D341Med (cell line): Measurements from ENCODE around the gene F7.
"Not testable (repeated sequence)": the region's sequence is repeated elsewhere in the genome, so short reads cannot be mapped to it uniquely, and the experiment has no call there.

Experiments used
- DNase-seq: peaks from one replicate; pipeline ENCODE4 v3.0.0; 2012; ENCODE audit warnings: low spot score

Gene F7

DNA sequence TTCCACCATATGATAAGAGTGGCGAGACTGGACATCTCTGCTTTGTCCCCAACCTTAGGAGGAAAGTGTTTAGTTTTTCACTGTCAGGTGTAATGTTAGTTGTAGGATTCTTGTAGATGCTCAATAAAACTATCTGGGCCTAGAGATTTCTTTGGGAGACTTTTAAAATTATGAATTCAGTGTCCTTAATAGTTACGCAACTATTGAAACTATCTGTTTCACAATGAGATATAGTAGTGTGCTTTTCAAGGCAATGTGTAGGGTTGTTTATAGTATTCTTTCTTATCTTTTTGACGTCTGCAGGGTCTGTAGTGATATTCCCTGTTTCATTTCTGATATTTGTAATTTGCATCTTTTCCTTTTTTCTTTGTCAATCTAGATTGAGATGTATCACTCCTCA is 33.2 kb upstream of the F7 start:
- no peak for DNase-seq

DNA sequence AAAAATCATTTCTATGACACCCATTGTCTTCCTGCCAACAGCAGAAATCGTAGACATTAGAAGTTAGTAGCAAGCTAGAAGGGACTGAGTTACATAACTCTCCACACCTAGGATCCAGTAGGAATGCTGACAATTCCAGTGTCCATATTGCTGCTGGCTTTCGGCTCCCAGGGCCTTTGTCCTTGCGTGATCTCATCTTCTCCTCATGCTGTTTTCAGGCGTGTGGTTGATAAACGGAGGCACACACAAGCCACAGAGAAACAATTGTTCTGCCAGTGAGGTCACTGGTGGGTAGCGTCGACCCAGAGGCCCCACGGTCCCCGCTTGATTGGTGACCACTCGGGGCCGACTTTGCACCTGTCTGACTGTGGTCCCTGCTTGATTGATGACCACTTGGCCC is 31.6 kb upstream of the F7 start:
- DNase-seq, result no peak

DNA sequence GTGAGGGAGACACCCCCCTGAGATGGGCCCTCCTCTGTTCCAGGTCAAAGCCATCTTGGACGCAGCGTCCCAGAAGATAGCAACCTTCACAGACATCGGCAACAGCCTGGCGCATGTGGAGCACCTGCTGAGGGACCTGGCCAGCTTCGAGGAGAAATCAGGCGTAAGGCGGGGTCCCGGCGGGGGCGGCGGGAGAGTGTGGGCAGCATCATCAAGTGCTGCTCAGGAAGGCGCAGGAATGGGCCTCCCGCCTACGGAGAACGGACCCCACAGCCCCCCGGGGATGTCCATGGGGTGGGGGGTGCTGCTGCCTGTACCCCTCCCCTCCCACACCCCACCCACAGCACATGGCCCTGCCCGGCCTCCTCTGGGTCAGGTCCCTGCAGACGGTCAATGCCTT is 31.2 kb upstream of the F7 start:
- no peak for DNase-seq

- no peak for DNase-seq
These were observed 30.7 kb upstream of the F7 start for GRCh38 chr13:113074876-113075275.

DNA sequence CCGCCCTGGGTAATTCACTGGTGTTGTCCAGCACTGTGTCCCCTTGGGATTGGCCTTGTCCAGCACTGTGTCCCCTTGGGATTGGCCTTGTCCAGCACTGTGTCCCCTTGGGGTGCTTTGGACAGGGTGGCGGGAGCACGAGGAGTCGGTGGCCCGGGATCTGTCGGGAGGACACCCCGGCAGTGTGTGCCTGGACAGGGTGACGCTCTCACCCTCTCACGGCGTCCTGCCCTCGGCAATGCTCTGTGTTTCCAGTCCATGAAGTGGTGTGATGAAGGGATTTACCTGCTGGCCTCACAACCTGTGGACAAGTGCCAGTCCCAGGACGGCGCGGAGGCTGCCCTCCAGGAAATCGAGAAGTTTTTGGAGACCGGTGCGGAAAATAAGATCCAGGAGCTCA is 29.9 kb upstream of the F7 start:
- DNase-seq, result no peak

DNA sequence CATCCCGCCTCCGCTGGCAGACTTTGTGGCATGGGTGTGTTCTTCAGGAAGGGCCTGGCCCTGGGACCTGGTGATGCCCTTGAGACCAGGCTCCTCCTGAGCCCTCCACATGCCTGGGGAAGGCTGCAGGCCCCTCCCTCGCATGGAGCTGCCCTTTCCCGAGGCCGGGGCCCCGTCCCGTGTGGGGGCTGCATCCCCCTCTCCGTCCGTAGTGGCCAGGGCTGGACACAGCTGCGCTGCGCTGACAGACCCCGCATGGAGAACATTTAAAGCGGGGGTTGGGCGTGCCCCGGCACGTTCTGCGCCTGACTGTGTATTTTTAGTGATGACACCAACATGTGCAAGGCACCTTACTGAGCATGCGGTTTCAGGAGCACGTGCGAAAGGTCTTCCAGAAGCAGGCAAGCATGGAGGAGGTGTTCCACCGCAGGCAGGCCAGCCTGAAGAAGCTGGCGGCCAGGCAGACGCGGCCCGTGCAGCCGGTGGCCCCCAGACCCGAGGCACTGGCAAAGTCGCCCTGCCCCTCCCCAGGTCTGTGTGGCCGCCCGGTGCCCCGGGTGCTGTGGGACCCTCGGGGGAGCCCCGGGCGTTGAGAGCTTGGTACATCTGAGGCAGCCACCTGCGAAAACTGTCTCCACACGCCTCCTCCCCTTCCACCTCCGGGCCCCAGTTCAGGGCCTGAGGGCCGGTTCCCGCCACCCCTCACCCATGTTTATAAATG is 28.8 kb upstream of the F7 start:
- DNase-seq, result no peak

GRCh38 chr13:113077566-113077952 is 28.0 kb upstream of the F7 start:
- no peak for DNase-seq

DNA sequence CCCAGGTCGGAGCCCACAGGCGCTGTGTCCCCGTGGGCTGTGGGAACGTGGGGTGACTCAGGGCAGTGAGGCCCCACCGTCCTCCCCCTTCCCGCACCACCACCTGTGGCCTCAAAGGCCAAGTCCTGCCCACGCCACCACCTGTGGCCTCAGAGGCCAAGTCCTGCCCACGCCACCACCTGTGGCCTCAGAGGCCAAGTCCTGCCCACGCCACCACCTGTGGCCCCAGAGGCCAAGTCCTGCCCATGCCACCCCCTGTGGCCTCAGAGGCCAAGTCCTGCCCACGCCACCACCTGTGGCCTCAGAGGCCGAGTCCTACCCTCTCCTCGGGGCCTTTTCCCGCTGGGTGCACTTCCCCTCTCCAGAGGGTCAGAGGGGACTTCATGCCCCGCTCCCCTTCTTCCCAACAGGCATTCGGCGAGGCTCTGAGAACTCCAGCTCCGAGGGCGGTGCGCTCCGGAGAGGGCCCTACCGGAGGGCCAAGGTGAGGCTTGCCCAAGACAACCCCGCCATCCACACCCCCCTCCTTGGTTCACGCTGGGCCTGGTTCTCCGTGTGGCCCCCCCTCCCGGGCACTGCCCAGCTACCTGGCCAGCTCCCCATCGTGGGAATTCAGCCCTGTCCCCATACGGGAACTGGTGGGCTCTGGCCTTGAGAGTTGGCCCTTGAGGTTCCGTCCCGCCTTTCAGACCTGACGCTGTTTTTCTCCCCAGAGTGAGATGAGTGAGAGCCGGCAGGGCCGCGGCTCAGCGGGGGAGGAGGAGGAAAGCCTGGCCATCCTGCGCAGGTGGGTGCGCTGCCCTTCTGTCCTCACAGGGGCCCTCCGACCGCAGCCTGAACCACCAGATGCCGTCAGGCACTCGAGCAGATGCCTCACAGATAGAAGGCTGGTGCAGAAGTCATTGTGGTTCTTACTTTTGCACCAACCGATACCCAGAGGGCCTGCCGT is 27.4 kb upstream of the F7 start:
- DNase-seq, result no peak

DNA sequence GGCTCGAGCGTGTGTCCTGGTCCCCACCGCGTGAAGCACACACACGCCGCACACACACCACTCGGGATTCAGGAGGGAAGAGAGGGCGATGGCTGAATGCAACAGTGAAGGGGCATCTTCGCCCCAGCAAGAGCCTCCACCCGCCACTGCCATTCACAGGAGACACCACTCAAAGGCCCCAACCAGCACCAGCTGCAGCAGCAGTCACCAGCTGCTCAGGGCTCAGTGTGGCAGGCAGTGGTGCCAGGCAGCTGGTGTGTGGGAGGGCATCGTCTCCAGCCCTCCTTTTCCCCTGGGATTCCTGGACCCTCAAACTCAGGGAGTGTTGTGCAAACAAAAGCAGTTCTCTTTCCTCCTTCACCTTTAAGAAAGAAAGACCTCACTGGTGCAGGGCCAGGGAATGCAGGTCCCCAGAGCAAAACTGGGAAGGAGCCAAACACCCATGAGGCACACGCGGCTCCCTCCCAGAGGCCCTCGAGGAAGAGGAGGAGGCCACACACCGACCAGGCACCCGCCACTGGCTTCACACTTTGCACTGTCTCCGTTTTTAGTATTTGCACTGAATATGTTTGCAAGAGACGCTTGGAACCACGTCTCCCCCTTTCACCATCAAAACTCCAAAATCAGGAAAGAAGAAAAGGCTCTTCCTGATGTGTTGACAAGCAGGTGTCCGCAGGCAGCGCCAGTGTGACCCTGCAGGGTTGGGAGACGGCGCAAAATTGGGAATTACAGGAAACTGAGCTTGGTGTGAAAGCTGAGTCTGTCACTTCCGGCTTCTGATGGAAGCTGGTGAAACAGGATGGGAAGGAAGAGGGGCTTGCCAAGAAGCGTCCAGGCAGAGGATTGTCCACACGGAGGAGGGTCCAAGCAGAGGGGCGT is 26.4 kb upstream of the F7 start:
- DNase-seq, result no peak

DNA sequence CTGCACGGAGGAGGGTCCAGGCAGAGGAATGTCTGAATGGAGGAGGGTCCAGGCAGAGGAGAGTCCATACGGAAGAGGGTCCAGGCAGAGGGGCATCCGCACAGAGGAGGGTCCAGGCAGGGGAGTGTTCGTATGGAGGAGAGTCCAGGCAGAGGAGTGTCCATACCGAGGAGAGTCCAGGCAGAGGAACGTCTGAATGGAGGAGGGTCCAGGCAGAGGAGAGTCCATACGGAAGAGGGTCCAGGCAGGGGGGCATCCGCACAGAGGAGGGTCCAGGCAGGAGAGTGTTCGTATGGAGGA is 25.9 kb upstream of the F7 start:
- not testable (repeated sequence) for DNase-seq

DNA sequence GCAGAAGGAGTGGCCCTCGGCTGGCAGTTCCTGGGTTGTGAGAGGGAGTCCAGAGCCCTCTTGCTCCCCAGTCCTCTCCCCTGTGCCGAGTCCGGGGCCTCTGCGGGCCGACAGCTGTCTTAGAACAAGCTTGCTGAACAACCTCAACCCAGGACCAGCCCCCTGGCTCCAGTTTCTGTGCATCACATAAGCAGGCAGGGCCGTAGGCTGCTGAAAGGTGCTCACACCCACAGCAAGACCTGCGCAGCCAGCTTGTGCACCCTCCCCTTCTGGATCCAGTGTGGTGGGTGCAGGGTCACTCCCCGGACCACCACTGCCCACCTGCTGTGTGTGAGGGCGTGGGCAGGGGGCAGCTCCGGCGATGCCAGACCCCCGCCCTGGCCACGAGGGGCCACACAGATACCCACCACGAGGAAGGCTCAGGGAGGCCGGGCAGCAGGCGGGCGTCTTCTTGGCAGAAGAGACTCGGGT is 25.2 kb upstream of the F7 start:
- no peak for DNase-seq

DNA sequence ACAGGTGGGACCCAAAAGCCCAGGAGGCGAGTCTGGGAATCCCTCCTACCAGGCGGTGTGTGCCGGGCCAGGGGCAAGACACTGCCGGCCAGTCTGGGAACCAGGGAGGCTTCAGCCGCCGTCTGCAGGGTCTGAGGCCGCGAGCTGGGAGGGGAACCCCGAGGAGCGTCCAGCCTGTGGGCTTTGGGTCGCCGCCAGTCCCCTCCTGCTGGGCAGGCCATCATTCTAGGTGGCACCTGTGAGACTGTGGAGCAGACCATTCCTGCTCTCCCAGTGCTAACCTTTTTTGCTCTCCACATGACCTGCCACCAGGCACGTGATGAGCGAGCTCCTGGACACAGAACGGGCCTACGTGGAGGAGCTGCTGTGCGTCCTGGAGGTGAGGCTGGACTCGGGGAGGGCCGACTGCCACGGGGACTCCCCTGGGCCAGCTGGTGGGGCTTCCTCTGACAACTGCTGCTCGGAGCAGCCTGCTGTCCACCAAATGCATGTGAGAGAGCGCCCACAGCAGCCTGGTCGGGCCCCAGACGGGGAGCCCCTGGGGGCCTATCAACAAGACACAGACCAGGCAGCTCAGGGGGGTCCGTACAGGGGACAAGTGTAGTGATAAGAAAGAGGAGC is 24.6 kb upstream of the F7 start:
- no peak for DNase-seq

- DNase-seq, result no peak
These were observed 23.2 kb upstream of the F7 start for GRCh38 chr13:113082198-113083021.

DNA sequence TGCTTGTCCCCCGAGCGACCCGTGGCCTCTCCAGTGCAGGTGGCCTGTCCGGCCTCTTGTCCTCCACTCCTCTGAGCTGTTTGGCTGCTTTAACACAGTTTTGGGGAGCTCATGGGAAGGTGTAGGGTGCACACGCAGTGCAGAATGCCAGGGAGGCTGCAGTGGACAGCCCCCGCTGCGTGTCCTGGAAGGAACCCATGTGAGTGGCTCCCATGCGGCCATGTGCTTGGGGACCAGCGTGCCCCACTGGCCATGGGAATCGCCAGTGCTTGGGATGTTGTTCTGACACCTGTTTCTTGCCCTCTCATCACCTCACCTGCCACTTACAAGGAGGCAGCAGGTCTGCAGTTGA is 22.6 kb upstream of the F7 start:
- DNase-seq, result no peak

- no peak for DNase-seq
These were observed 22.1 kb upstream of the F7 start for GRCh38 chr13:113083402-113084061.

DNA sequence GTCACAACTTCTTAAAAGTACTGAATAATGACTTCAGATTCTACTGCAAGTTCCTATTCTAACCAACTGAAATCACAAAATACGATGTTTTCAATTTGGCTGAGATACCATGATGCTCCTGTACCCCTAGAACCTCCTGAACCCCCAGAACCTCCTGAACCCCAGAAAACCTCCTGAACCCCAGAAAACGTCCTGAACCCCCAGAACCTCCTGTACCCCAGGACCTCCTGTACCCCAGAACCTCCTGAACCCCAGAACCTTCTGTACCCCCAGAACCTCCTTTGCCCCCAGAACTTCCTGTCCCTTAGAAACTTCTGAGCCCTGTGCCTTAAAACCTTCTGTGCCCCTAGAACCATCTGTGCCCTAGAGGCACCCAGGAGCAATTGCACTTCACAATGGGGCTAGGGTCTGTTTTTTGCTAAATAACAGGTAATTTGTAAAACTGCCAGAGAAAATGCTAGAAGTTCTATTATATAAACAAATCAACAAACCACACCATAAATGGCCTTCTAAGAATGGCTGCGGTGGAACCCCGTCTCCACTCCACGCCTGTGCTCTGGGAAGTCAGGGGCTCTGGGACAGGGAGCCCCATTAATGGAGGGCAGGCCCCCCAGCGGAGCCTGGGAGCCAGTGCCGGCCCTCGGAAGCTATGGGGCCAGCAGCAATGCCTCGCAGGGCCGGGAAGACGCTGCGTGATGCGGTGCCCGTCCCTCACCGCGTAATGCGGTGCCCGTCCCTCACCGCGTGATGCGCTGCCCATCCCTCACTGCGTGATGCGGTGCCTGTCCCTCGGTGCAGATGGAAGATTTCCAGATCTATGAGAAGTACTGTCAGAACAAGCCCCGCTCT is 21.3 kb upstream of the F7 start:
- DNase-seq, result no peak

- DNase-seq, result no peak
These were observed 20.5 kb upstream of the F7 start for GRCh38 chr13:113084943-113085540.

DNA sequence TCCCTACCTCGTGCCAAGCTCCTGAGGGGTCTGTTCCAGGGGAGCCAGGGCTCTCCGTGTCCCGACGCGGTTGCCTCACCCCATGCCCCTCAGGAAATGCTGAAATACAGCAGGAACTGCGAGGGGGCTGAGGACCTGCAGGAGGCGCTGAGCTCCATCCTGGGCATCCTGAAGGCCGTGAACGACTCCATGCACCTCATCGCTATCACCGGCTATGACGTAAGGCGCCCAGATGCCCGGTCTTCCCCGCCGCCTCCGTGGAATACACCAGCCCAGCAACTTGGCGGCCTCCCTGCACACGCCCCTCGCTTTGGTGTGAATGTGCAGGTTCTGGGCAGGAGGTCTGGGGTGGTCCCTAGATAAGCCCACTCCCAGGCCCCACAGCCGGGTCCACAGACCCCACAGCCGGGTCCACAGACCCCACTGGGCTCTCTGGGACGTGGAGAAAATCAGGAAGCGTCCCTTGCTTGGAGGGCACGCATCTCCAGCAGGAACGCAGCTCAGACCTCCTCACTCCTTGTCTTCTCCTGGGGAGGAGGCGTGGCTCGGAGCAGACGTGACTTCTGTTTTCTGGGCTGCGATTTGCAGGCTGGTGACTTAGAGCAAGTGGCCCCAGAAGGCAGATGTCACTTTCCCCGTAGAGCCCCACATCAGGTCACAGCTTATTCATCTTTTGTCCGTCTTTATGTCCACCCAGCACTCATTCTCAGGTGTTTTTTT is 19.4 kb upstream of the F7 start:
- DNase-seq, result no peak
